Thyroid gland (tissue), 4 donors: ENCODE results near the gene RASD1.

ENCODE experiments used
- POLR2A ChIP-seq, 2 donors: fragments of 450-650 bp; IDR thresholded peaks; one replicate each; pipeline ENCODE4 v1.6.1; 2017; ENCODE audit warnings: antibody characterized with exemption in 2 of 2, mild to moderate bottlenecking in 2 of 2, moderate library complexity in 1 of 2
- TF ChIP-seq, protein P1 (sequence below), 6 experiments: fragments of 200-600 bp in 3 of 6; fragments of 450-650 bp in 3 of 6; sonication (generic) in 3 of 6; IDR thresholded peaks; one replicate each; pipeline ENCODE4 v1.5.1; 2016 to 2019; ENCODE audit warnings: antibody characterized with exemption in 6 of 6, mild to moderate bottlenecking in 2 of 6, inconsistent platforms in 1 of 6, moderate library complexity in 1 of 6

DNA sequence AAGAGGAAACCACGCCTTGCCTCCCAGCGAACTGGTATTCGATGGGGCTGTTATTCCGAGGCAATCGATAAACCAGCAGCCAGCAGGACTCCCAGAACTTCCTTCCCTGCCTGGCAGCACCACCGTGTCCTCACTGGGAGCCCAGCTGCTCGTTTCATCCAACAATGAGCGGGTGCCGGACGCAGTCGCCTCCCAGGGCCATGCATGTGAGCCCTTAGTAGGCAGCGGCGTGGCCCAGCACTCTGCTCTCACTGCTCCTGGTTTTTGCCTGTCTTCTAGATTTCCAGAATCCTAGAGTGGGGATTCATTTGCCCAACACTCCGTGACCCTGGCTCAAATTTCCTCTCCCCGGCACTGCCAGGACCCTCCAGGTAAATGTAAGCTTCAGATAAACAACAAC, 29.1 kb upstream of the RASD1 start:
- TF ChIP-seq POLR2A (IDR thresholded peaks at IDR 0.05): no peak
- TF ChIP-seq, protein P1, sequence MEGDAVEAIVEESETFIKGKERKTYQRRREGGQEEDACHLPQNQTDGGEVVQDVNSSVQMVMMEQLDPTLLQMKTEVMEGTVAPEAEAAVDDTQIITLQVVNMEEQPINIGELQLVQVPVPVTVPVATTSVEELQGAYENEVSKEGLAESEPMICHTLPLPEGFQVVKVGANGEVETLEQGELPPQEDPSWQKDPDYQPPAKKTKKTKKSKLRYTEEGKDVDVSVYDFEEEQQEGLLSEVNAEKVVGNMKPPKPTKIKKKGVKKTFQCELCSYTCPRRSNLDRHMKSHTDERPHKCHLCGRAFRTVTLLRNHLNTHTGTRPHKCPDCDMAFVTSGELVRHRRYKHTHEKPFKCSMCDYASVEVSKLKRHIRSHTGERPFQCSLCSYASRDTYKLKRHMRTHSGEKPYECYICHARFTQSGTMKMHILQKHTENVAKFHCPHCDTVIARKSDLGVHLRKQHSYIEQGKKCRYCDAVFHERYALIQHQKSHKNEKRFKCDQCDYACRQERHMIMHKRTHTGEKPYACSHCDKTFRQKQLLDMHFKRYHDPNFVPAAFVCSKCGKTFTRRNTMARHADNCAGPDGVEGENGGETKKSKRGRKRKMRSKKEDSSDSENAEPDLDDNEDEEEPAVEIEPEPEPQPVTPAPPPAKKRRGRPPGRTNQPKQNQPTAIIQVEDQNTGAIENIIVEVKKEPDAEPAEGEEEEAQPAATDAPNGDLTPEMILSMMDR (IDR thresholded peaks at IDR 0.05): no peak
